ENCODE results near the gene UPF2.
"Not testable (repeated sequence)": the region's sequence is repeated elsewhere in the genome, so short reads cannot be mapped to it uniquely, and the experiment has no call there.

UPF2 gene

DNA sequence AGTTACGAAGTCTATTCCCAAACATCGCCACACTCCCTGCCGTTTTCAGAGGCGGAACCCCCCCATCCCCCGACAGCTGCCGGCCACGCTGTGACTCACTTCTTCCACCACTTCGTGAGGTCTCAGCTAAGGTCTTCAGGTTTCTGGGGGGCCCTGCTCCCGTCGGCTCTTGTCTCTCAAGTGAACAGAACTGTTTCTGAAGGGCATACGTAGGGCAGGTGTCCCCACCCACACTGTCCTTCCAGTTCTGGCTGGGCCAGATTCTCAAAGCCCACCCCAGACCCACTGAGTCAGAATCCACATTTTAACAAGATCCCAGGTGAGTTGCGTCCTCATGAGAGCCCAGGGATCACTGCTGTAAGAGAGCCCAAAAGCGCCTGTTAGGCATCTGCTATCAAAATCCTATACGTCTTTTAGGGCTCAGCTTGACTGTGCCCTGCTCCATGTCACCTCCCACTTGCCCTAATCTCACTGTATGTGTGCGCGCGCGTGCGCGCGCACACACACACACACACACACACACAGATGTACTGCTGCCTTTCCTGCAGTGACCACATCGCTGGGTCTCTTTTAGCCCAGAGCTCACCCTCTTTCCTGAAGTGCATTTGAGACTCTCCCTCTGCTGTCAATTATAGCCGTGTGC is 140.7 kb downstream of the UPF2 start:
- DNase-seq (ENCODE audit: low spot score): no peak

- no peak for DNase-seq (ENCODE audit: low spot score)
Observed at GRCh38 chr10:11901454-11901832, 141.2 kb downstream of the UPF2 start.

GRCh38 chr10:11901036-11901301 is 141.6 kb downstream of the UPF2 start:
- no peak for DNase-seq (ENCODE audit: low spot score)

- no peak for DNase-seq (ENCODE audit: low spot score)
Observed at GRCh38 chr10:11899067-11899876, 143.3 kb downstream of the UPF2 start.

- DNase-seq (ENCODE audit: low spot score): peak; percentile 88
Observed at GRCh38 chr10:11898372-11899066, 144.1 kb downstream of the UPF2 start.

DNA sequence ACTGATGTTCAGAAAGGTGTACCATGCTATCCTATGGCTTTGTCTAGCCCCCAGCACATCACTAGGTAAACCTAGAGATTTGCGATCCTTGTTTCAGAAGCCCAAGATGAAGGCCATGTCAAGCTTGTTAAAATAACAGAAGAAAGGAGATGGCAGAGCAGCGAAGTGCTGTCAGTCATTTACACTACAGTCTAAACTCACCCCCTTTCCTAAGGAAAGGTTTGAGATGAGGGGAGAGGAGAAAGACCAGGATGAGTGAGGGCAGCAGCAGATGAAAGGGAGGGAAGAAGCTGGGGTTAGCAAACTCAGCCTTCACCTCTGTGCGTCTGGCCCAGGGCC is 144.6 kb downstream of the UPF2 start:
- no peak for DNase-seq (ENCODE audit: low spot score)

DNA sequence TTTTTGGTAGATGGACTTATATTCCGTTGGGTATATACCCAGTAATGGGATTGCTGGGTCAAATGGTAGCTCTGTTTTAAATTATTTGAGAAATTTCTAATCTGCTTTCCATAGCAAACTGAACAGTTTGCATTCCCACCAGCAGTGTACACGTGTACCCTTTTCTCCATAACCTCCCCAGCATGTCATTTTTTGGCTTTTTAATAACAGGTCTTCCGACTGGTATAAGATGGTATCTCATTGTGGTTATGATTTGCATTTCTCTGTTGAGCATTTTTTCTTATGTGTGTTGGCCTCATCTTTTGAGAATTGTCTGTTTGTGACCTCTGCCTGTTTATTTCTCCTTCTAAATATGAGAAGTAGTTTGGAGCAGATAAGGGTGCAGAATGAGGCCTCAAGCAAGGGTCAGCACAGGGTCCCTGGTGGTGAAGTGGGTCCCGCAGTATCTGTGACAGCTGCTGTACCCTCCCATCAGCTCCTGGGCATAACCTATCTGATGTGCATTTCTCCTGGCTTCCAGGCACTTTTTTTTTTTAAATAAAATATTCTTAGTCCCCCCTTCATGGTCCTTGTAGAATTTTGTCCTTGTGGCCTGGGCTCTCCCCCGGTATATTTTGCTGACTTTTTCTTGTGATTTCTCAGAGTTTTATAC is 145.9 kb downstream of the UPF2 start:
- DNase-seq (ENCODE audit: low spot score): no peak

DNA sequence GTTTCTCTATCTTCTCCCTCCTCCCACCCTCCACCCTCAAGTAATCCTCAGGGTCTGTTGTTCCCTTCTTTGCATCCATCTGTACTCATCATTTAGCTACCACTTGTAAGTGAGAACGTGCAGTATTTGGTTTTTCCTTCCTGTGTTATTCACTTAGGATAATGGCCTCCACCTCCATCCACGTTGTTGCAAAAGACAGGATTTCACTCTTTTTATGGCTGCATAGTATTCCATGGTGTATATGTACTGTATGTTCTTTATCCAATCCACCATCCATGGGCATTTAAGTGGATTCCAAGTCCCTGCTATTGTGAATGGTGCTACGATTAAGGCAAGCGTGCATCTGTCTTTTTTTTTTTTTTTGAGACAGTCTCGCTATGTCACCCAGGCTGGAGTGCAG is 147.0 kb downstream of the UPF2 start:
- no peak for DNase-seq (ENCODE audit: low spot score)

DNA sequence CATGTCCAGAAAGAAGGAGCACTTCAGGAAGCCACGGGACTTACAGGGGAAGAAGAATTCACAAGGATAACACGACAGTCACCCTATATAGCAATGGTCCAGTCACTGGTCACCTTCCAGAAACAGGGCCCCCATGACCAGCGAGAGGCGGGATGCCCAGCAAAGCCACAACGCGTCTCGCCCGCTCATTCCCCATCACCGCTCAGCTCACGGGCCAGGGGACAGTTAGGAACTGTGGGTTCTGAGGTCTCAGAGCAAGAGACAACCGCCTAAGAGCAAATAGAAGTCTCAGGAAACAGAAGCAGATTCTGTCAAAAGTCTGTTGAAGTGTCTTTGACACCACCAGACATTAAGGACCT is 147.5 kb downstream of the UPF2 start:
- DNase-seq (ENCODE audit: low spot score): no peak

- DNase-seq (ENCODE audit: low spot score): no peak
Observed at GRCh38 chr10:11894381-11895107, 148.1 kb downstream of the UPF2 start.

DNA sequence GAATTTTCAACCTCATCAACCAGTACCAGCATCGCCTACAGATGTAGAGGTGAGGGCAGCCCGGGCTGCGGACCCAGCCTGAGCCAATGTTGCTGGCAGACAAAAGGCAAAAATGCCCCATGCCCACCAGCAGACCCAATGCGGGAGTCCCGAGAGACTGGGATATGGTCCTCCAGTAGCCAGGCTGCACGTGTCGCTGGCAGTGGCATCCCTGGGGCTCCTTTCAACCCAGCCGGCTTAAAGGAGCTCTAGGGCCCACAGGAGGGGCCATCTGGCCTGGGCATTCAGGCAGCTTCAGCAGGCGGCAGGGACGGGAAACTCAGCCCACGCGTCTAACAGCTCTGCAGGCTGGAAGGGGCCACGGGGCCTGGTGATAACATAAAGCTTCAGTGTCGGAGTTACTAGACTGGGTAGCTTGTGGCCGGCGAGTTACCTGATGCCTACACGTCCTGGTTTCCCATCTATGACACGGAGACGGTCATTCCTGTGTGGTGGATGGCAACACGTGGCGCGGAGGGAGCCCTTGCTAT is 148.8 kb downstream of the UPF2 start:
- DNase-seq (ENCODE audit: low spot score): no peak

GRCh38 chr10:11891776-11892486 is 150.7 kb downstream of the UPF2 start:
- DNase-seq (ENCODE audit: low spot score): no peak

GRCh38 chr10:11889263-11889662 is 153.3 kb downstream of the UPF2 start:
- DNase-seq (ENCODE audit: low spot score): not testable (repeated sequence)

DNA sequence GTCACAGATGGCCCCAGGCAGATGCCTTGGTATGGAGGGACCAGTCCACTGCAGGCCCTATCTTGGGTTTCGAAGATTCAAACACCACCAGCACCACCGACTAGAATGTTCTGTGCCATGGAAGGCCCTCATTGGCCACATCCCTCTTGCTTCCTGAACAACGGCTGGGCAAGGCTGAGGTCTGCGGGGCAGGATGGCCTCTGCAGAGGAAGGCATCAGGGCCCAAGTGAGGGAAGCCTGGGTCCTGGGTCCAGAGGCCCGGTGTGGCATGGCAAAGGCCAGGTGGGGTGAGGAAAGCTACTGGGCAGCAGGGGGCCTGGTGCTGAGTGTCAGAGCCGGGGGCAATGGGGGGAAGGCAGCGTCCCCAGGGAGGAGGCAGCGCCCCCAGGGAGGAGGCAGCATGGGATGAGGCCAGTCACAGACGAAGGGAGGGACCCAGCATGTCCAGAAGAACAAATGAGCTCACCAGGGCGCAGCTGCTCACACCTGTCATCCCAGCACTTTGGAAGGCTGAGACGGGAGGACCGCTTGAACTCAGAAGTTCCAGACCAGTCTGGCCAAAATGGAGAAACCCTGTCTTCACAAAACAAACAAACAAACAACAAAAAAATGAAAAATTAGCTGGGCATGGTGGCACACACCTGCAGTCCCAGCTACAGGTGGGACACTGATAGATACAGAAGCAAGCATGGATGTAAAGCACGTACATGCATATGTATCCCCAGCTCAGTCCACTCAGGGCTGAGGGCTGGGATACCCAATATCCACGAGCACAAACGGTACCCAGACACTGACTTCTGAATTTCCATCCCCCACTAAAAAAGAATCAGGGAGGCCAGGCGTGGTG is 155.0 kb downstream of the UPF2 start:
- DNase-seq (ENCODE audit: low spot score): no peak

GRCh38 chr10:11886851-11887250 is 155.8 kb downstream of the UPF2 start:
- no peak for DNase-seq (ENCODE audit: low spot score)

GRCh38 chr10:11886138-11886474 is 156.5 kb downstream of the UPF2 start:
- DNase-seq (ENCODE audit: low spot score): no peak

- DNase-seq (ENCODE audit: low spot score): no peak
Observed at GRCh38 chr10:11885437-11886137, 157.0 kb downstream of the UPF2 start.

GRCh38 chr10:11884706-11885423 is 157.7 kb downstream of the UPF2 start:
- no peak for DNase-seq (ENCODE audit: low spot score)

DNA sequence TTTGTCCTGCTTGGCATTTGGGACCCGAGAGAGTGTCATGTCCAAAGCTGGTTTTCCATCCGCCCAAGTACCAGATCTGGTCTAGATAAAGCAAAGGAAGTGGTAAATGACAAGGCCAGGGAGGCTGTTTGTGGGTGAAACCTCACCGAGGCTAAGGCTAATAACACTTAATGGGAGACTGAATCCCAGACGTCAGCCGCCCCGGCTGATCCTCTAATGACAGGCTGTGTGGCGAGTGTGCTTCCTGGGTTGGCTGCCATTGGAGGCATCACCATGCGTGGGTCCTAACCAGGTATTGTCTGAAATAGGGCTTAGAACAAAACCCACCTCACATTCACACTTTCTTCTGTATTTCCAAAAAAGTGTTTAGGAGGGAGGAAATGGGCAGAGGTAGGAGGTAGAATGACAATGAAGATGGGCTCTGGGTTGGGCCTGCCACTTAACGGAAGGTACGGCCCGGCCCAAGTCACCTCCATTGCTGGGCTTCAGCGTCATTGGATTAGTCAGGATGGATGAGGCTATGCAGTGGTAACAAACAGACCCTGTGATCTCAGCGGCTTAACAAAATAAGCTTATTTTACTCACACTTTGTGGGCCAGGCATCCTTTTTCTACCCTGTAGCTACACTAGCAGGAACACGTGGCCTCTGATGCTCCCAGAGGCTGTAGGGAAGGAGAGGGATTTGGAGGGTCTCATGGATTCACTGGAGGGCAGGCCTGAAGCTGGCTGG is 159.8 kb downstream of the UPF2 start:
- DNase-seq (ENCODE audit: low spot score): no peak
